H9 (cell line): Measurements from ENCODE around the gene RUNX1. TPM values are rescaled to one million over a fixed set of nuclear protein-coding genes. Genes with fewer than 3 reads are reported as not detected.

ENCODE experiments used
- DNase-seq: peaks from one replicate; pipeline ENCODE4 v3.0.0-alpha.2; 2017
- H2AFZ ChIP-seq: one replicate; pipeline ENCODE4 v1.6.1; 2013; ENCODE audit warnings: mild to moderate bottlenecking, low read length, control low read depth, moderate library complexity
- H2AK5ac ChIP-seq: 2 replicates; pipeline ENCODE4 v1.6.1; 2013; ENCODE audit warnings: low read length, control low read depth, mixed read lengths; ENCODE audit not compliant: insufficient read length
- H2BK120ac ChIP-seq: one replicate; pipeline ENCODE4 v1.6.1; 2013; ENCODE audit warnings: low read depth, mild to moderate bottlenecking, low read length, control low read depth, inconsistent platforms; ENCODE audit not compliant: poor library complexity, severe bottlenecking
- H2BK12ac ChIP-seq: 2 replicates; pipeline ENCODE4 v1.6.1; 2013; ENCODE audit warnings: low read length, control low read depth, mixed read lengths, low read depth; ENCODE audit not compliant: insufficient read length
- H2BK15ac ChIP-seq: 2 replicates; pipeline ENCODE4 v1.6.1; 2013; ENCODE audit warnings: low read depth, low read length, control low read depth
- H2BK20ac ChIP-seq: one replicate; pipeline ENCODE4 v1.6.1; 2013; ENCODE audit warnings: low read depth, mild to moderate bottlenecking, low read length, control low read depth, inconsistent platforms; ENCODE audit not compliant: poor library complexity, severe bottlenecking
- H2BK5ac ChIP-seq: 2 replicates; pipeline ENCODE4 v1.6.1; 2013; ENCODE audit warnings: low read length, control low read depth, mixed read lengths; ENCODE audit not compliant: insufficient read length
- H3K14ac ChIP-seq: 2 replicates; pipeline ENCODE4 v1.6.1; 2013; ENCODE audit warnings: low read length, control low read depth; ENCODE audit not compliant: insufficient read depth
- H3K18ac ChIP-seq: 2 replicates; pipeline ENCODE4 v1.6.1; 2013; ENCODE audit warnings: low read depth, mild to moderate bottlenecking, mixed read lengths, low read length, control low read depth; ENCODE audit not compliant: insufficient read length
- H3K23ac ChIP-seq: 2 replicates; pipeline ENCODE4 v1.6.1; 2013; ENCODE audit warnings: low read length, control low read depth, mixed read lengths, low read depth; ENCODE audit not compliant: insufficient read length
- H3K23me2 ChIP-seq: 2 replicates; pipeline ENCODE4 v1.6.1; 2013; ENCODE audit warnings: low read depth, mild to moderate bottlenecking, mixed read lengths, low read length, control low read depth; ENCODE audit not compliant: insufficient read length, poor library complexity, severe bottlenecking
- H3K27ac ChIP-seq: 2 replicates; pipeline ENCODE4 v1.5.1; 2013; ENCODE audit warnings: low read length, control low read depth, mixed read lengths, low read depth; ENCODE audit not compliant: insufficient read length
- H3K27me3 ChIP-seq: 2 replicates; pipeline ENCODE4 v1.6.1; 2013; ENCODE audit warnings: low read length, control low read depth, inconsistent platforms; ENCODE audit not compliant: insufficient read depth
- H3K4ac ChIP-seq: 2 replicates; pipeline ENCODE4 v1.6.1; 2013; ENCODE audit warnings: low read depth, mild to moderate bottlenecking, control low read depth, inconsistent platforms, low read length, moderate library complexity
- H3K4me1 ChIP-seq: 2 replicates; pipeline ENCODE4 v1.6.1; 2013; ENCODE audit warnings: low read length, control low read depth, inconsistent platforms; ENCODE audit not compliant: insufficient read depth
- H3K4me2 ChIP-seq: 2 replicates; pipeline ENCODE4 v1.6.1; 2013; ENCODE audit warnings: low read length, control low read depth, mixed read lengths; ENCODE audit not compliant: insufficient read length, insufficient read depth
- H3K56ac ChIP-seq: 2 replicates; pipeline ENCODE4 v1.6.1; 2013; ENCODE audit warnings: low read depth, mild to moderate bottlenecking, mixed read lengths, low read length, control low read depth; ENCODE audit not compliant: insufficient read length
- H3K79me1 ChIP-seq: 2 replicates; pipeline ENCODE4 v1.6.1; 2013; ENCODE audit warnings: low read depth, mild to moderate bottlenecking, moderate library complexity, low read length, control low read depth, inconsistent platforms; ENCODE audit not compliant: insufficient read depth, poor library complexity, severe bottlenecking
- H3K79me2 ChIP-seq: 2 replicates; pipeline ENCODE4 v1.6.1; 2013; ENCODE audit warnings: low read length, control low read depth, inconsistent platforms; ENCODE audit not compliant: insufficient read depth
- H3K9ac ChIP-seq: 2 replicates; pipeline ENCODE4 v1.6.1; 2013; ENCODE audit warnings: low read length, control low read depth, mixed read lengths; ENCODE audit not compliant: insufficient read length; ENCODE audit errors: extremely low read depth
- H3K9me3 ChIP-seq: one replicate; pipeline ENCODE4 v1.6.1; 2013; ENCODE audit warnings: low read depth, low read length, inconsistent platforms; ENCODE audit not compliant: control insufficient read depth
- H3T11ph ChIP-seq: one replicate; pipeline ENCODE4 v1.6.1; 2013; ENCODE audit warnings: mild to moderate bottlenecking, low read length, control low read depth, inconsistent platforms
- H4K20me1 ChIP-seq: one replicate; pipeline ENCODE4 v1.6.1; 2013; ENCODE audit not compliant: control insufficient read depth, insufficient read length, insufficient read depth
- H4K5ac ChIP-seq: 2 replicates; pipeline ENCODE4 v1.6.1; 2013; ENCODE audit warnings: low read depth, mild to moderate bottlenecking, mixed read lengths, low read length, control low read depth; ENCODE audit not compliant: insufficient read length
- H4K8ac ChIP-seq: replicated peaks from 2 replicates; pipeline ENCODE4 v1.6.1; 2013; ENCODE audit warnings: low read length, control low read depth, mixed read lengths, low read depth; ENCODE audit not compliant: insufficient read length
- H4K91ac ChIP-seq: 2 replicates; pipeline ENCODE4 v1.6.1; 2013; ENCODE audit warnings: low read depth, mild to moderate bottlenecking, moderate library complexity, mixed read lengths, low read length, control low read depth; ENCODE audit not compliant: insufficient read length
- H3K27ac Mint-ChIP-seq, 3 experiments: 2 replicates in 2 of 3; 3 replicates in 1 of 3; pipeline ENCODE4 v1.8.0; 2020 to 2021; ENCODE audit warnings: mixed read lengths in 3 of 3, mild to moderate bottlenecking in 1 of 3, moderate library complexity in 1 of 3
- H3K27me3 Mint-ChIP-seq: 2 replicates; pipeline ENCODE4 v1.8.0; 2021; ENCODE audit warnings: low read depth, mild to moderate bottlenecking, moderate library complexity, mixed read lengths
- H3K36me3 Mint-ChIP-seq, 3 experiments: 2 replicates in 2 of 3; 3 replicates in 1 of 3; pipeline ENCODE4 v1.8.0; 2020 to 2021; ENCODE audit warnings: low read depth in 3 of 3, mixed read lengths in 3 of 3; ENCODE audit not compliant: insufficient read depth in 1 of 3
- H3K4me1 Mint-ChIP-seq, 2 experiments: 2 replicates each; pipeline ENCODE4 v1.8.0; 2020; ENCODE audit warnings: mixed read lengths in 2 of 2
- H3K4me3 Mint-ChIP-seq, 2 experiments: 2 replicates in 1 of 2; 3 replicates in 1 of 2; pipeline ENCODE4 v1.8.0; 2020 to 2021; ENCODE audit warnings: mild to moderate bottlenecking in 2 of 2, mixed read lengths in 2 of 2, moderate library complexity in 1 of 2
- H3K9me3 Mint-ChIP-seq, 2 experiments: 2 replicates in 1 of 2; 3 replicates in 1 of 2; pipeline ENCODE4 v1.8.0; 2020; ENCODE audit warnings: mild to moderate bottlenecking in 2 of 2, mixed read lengths in 2 of 2, moderate library complexity in 1 of 2
- CTCF ChIP-seq: fragments of 200-600 bp; sonication (generic); conservative IDR thresholded peaks from 3 replicates; pipeline ENCODE4 v1.8.0; 2021; ENCODE audit warnings: antibody characterized with exemption, mild to moderate bottlenecking
- WGBS: extraction: QIAGEN DNeasy Blood & Tissue Kit; methylation state at CpG from one replicate; pipeline ENCODE4 v1.1.7; 2013; ENCODE audit warnings: missing lambda C conversion rate, low lambda C conversion rate, mixed read lengths; ENCODE audit not compliant: insufficient read length; ENCODE audit errors: extremely low coverage; 5-methylcytosine and 5-hydroxymethylcytosine counted together
- total RNA-seq: library from RNA; stranded (reverse); gene quantifications from 2 replicates; pipeline ENCODE4 v1.2.1, GENCODE V29; 2021

The RUNX1 gene
- total RNA-seq, 1 experiment from 2014 or later: 0.72 TPM

- no peaks in the 10 kb centered on the region for H3K23me2 ChIP-seq
- H3K9me3 ChIP-seq: no peaks in the 10 kb centered on the region
- H3K56ac ChIP-seq: no peak overlapping the region
- Mint-ChIP-seq H3K4me3 (no peak overlapping the region; a peak in 1 of 5 replicates), H3K36me3 (no peaks in the 10 kb centered on the region), H3K27me3 (peaks cover 25% of the 10 kb centered on the region), H3K27ac (no peak overlapping the region; a peak in 1 of 7 replicates), H3K9me3 (no peaks in the 10 kb centered on the region), H3K4me1 (peaks cover 6 to 9% of the 10 kb centered on the region in 2 experiments)
- H2BK20ac ChIP-seq: no peak overlapping the region
- no peak overlapping the region for H2BK5ac ChIP-seq
- no peak overlapping the region for H3K27ac ChIP-seq
- no peak overlapping the region for H3K4me2 ChIP-seq
- H2AK5ac ChIP-seq: no peak overlapping the region
- H3T11ph ChIP-seq: no peak overlapping the region
- no peak overlapping the region for H4K5ac ChIP-seq
- no peaks in the 10 kb centered on the region for H4K20me1 ChIP-seq
- no peaks in the 10 kb centered on the region for H3K4me1 ChIP-seq
- H3K18ac ChIP-seq: no peak overlapping the region
- H2AFZ ChIP-seq: no peak overlapping the region
- DNase-seq: no peak
- no peaks in the 10 kb centered on the region for H3K79me1 ChIP-seq
- H3K14ac ChIP-seq: no peak overlapping the region
- WGBS: no CpG with 5 or more reads among the region's 4 CpGs
- no peak overlapping the region for H3K9ac ChIP-seq
- no peaks in the 10 kb centered on the region for H3K79me2 ChIP-seq
- H2BK15ac ChIP-seq: no peak overlapping the region
- H3K4ac ChIP-seq: no peak overlapping the region
- no peak overlapping the region for H4K8ac ChIP-seq
- H3K23ac ChIP-seq: no peak overlapping the region
- no peak overlapping the region for H2BK12ac ChIP-seq
- H4K91ac ChIP-seq: no peak overlapping the region
- no peak for TF ChIP-seq CTCF
- no peaks in the 10 kb centered on the region for H3K27me3 ChIP-seq
- H2BK120ac ChIP-seq: no peak overlapping the region
Observed at GRCh38 chr21:34944015-34944755, 104.9 kb downstream of the RUNX1 start.
